Progenitor cell of endocrine pancreas (in vitro differentiated cells): ENCODE results near the gene CASP3. TPM values are rescaled to one million over a fixed set of nuclear protein-coding genes. Genes with fewer than 3 reads are reported as not detected.
"Not testable (repeated sequence)": the region's sequence is repeated elsewhere in the genome, so short reads cannot be mapped to it uniquely, and the experiment has no call there.

ENCODE experiments used
- DNase-seq: peaks from one replicate; pipeline ENCODE4 v3.0.0; 2021; ENCODE audit warnings: low spot score; ENCODE audit not compliant: unreplicated experiment
- H3K27ac Mint-ChIP-seq: 2 replicates; pipeline ENCODE4 v1.8.0; 2021; ENCODE audit warnings: mild to moderate bottlenecking, moderate library complexity, mixed read lengths
- H3K27me3 Mint-ChIP-seq: 2 replicates; pipeline ENCODE4 v1.8.0; 2021; ENCODE audit warnings: mixed read lengths
- H3K36me3 Mint-ChIP-seq: 2 replicates; pipeline ENCODE4 v1.8.0; 2022; ENCODE audit warnings: mixed read lengths; ENCODE audit not compliant: insufficient read depth
- H3K4me1 Mint-ChIP-seq: 2 replicates; pipeline ENCODE4 v1.8.0; 2021; ENCODE audit warnings: low read depth, mixed read lengths
- H3K4me3 Mint-ChIP-seq: 2 replicates; pipeline ENCODE4 v1.8.0; 2021; ENCODE audit warnings: low read depth, mild to moderate bottlenecking, moderate library complexity, mixed read lengths
- H3K9me3 Mint-ChIP-seq: 2 replicates; pipeline ENCODE4 v1.8.0; 2021; ENCODE audit warnings: low read depth, mixed read lengths
- CTCF ChIP-seq: fragments of 200-600 bp; sonication (generic); IDR thresholded peaks from one replicate; pipeline ENCODE4 v1.5.0; 2021; ENCODE audit warnings: antibody characterized with exemption, mild to moderate bottlenecking; ENCODE audit not compliant: unreplicated experiment
- total RNA-seq: library from RNA; stranded (reverse); gene quantifications from 2 replicates; pipeline ENCODE4 v1.2.1, GENCODE V29; 2021

The CASP3 gene
- total RNA-seq, 1 donor from 2014 or later: 29.6 TPM

GRCh38 chr4:184598753-184599491 is 50.3 kb downstream of the CASP3 start:
- H3K27ac Mint-ChIP-seq: no peak overlapping the region
- no peak for TF ChIP-seq CTCF
- no peak for DNase-seq

DNA sequence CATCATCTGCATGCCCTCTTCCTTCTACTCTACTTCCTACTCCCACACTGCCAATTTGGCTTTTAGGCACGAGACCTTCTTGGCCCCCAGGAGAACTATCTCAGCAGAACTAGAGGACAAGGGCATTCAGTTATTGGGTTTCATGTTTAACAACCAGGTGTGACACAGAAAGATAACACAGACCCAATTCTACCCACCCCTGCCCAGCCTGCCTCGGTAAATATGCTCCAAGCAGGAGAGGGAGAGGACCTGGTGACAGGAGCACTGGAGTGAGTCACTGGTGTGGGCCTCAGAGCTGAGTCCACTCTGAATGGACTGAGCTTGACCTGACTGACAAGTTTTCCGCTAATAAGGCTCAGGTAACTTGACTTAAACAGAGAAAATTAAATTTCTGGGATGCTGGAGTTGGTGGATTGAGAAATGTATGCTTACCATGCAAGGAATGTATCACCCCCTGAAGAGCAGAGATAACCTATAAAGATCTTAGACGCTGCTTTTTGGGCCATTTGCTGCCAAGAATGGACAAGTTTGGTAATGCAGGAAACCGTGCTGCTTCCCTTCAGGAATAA is 52.5 kb downstream of the CASP3 start:
- DNase-seq: no peak
- Mint-ChIP-seq H3K4me3 (no peak overlapping the region), H3K4me1 (peaks cover 15% of the 10 kb centered on the region), H3K9me3 (peaks cover 2% of the 10 kb centered on the region), H3K27ac (peak overlapping the region; percentile 12), H3K36me3 (no peaks in the 10 kb centered on the region), H3K27me3 (no peaks in the 10 kb centered on the region)
- TF ChIP-seq CTCF: no peak

More at GRCh38 chr4:184598753-184599491, 50.3 kb downstream of the CASP3 start:
- peaks cover 3% of the 10 kb centered on the region for H3K36me3 Mint-ChIP-seq
- no peaks in the 10 kb centered on the region for H3K27me3 Mint-ChIP-seq
- no peak overlapping the region for H3K4me3 Mint-ChIP-seq
- peaks cover 15% of the 10 kb centered on the region for H3K4me1 Mint-ChIP-seq
- peaks cover 17% of the 10 kb centered on the region for H3K9me3 Mint-ChIP-seq

GRCh38 chr4:184596044-184596616 is 53.1 kb downstream of the CASP3 start:
- Mint-ChIP-seq H3K36me3 (no peaks in the 10 kb centered on the region), H3K4me1 (peaks cover 15% of the 10 kb centered on the region), H3K9me3 (peaks cover 2% of the 10 kb centered on the region), H3K4me3 (no peak overlapping the region), H3K27me3 (no peaks in the 10 kb centered on the region), H3K27ac (no peak overlapping the region)
- TF ChIP-seq CTCF: no peak
- no peak for DNase-seq

GRCh38 chr4:184595430-184595829 is 53.8 kb downstream of the CASP3 start:
- no peak for DNase-seq
- TF ChIP-seq CTCF: no peak
- H3K36me3 Mint-ChIP-seq: no peaks in the 10 kb centered on the region
- peaks cover 2% of the 10 kb centered on the region for H3K9me3 Mint-ChIP-seq
- H3K4me1 Mint-ChIP-seq: peaks cover 15% of the 10 kb centered on the region
- no peaks in the 10 kb centered on the region for H3K27me3 Mint-ChIP-seq
- H3K4me3 Mint-ChIP-seq: no peak overlapping the region
- no peak overlapping the region for H3K27ac Mint-ChIP-seq

DNA sequence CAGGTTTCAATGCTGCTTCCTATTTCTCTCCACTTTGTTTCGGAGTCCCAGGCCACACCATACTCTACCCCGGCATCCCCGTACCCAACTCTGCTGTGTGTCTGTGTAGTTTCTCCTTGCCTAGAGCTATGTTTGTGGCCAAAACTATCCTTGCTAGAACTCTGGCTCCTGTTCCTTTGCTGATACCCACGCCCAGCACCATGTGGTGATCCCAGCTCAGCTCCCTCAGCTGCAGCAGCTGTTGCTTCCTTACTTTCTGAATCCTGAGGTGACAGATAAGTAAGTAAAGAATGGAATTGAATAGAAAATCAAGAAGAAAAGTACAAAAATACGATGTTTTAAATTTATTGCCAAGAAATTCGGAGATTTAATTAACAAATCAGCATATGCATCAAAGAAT is 55.8 kb downstream of the CASP3 start:
- H3K36me3 Mint-ChIP-seq: no peaks in the 10 kb centered on the region
- H3K4me3 Mint-ChIP-seq: no peak overlapping the region
- TF ChIP-seq CTCF: no peak

DNA sequence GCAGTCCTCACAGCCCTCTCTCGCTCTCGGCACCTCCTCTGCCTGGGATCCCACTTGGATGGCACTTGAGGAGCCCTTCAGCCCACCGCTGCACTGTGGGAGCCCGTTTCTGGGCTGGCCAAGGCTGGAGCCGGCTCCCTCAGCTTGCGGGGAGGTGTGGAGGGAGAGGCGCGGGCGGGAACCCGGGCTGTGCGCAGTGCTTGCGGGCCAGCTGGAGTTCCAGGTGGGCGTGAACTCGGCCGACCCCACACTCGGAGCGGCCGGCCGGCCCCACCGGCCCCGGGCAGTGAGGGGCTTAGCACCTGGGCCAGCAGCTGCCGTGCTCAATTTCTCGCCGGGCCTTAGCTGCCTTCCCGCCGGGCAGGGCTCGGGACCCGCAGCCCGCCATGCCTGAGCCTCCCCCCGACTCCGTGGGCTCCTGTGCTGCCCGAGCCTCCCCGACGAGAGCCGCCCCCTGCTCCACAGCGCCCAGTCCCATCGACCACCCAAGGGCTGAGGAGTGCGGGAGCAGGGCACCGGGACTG is 57.4 kb downstream of the CASP3 start:
- not testable (repeated sequence) for DNase-seq, H3K27ac Mint-ChIP-seq, H3K27me3 Mint-ChIP-seq, H3K36me3 Mint-ChIP-seq, H3K9me3 Mint-ChIP-seq, H3K4me1 Mint-ChIP-seq, H3K4me3 Mint-ChIP-seq

More for the DNA sequence above, 55.8 kb downstream of the CASP3 start:
- Mint-ChIP-seq H3K27me3 (no peaks in the 10 kb centered on the region), H3K4me1 (peaks cover 8% of the 10 kb centered on the region), H3K9me3 (peaks cover 2% of the 10 kb centered on the region), H3K27ac (no peak overlapping the region)
- no peak for DNase-seq
